HG02678 (cell line): ENCODE results near the gene SRM.
"Not testable (repeated sequence)": the region's sequence is repeated elsewhere in the genome, so short reads cannot be mapped to it uniquely, and the experiment has no call there.

Experiments used
- ATAC-seq: cut with Tn5 transposase; IDR thresholded peaks from one replicate; pipeline ENCODE4 v1.9.1; 2021; ENCODE audit warnings: mild to moderate bottlenecking, moderate library complexity; ENCODE audit not compliant: unreplicated experiment

The SRM gene

DNA sequence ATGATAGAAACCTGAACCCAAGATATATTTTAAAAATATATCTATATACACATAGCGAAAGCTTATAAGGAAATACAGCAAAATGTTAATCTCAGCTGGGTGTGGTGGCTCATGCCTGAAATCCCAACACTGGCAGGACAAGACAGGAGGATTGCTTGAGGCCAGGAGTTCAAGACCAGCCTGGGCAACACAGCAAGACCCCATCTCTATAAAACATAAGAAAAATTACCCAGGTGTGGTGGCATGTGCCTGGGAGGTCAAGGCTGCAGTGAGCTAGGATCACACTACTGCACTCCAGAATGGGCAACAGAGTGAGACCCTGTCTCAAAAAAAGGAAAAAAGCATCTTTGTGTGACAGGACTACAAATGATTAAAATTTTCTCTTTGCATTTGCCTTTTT, 6.0 kb upstream of the SRM start:
- ATAC-seq = no peak

DNA sequence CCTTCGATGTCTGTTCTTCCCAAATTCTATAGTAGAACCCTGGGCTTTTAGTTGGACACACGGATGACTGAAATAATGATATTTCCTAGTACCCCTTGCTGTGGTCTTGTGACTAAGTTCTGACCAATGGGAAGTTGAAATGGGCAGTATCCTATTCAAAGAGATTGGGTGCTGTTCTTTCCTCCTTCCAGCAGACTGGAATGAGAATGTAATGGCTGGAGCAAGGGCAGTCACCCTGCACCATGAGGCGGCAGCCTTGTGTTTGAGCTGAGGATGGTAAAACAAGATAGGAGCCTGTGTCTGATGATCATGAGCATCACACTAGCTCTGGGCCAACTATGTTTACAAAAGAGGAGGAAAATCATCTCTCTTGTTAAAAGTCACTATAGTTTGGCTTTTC, 5.1 kb upstream of the SRM start:
- ATAC-seq = no peak

DNA sequence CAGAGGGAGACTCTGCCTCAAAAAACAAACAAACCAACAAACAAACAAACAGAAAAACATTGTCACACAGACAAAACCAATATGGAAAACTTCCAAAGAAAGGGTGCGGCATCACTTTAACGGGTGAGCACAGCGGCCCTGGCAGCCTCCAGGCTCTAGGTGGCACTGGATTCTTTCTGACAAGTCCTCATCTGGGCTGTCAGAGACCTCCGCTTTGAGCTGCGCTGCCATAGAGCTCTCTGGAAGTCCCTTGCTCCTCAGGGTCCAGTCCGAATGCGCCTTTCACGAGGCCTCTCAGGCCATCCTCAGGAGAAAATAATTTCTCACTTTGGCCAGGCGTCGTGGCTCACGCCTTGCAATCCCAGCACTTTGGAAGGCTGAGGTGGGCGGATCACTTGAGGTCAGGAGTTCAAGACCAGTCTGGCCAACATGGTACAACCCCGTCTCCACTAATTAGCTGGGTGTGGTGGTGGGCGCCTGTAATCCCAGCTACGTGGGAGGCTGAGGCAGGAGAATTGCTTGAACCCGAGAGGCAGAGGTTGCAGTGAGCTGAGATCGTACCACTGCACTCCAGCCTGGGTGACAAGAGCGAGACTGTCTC, 4.2 kb upstream of the SRM start:
- ATAC-seq = not testable (repeated sequence)

DNA sequence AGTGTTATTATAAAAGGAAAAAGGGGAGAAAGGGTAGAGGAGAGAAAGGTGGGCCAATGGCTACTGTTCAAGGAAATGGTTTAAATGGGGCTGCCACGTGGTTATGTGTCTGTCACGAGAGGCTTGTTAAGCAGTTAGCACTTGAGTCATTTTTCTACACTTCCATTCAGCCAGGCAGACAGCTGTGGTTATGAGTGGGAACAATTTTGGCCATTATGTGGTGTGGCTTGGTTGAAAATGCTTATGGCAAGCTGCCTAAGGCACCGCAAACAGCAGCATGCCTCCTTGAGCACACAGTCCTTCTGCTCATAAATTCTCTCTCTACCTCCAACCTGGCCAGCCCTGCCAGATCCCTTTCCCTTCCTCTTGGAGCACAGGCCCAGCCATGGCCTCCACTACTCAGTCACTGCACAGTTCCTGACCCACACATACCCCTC, 3.2 kb upstream of the SRM start:
- no peak for ATAC-seq

DNA sequence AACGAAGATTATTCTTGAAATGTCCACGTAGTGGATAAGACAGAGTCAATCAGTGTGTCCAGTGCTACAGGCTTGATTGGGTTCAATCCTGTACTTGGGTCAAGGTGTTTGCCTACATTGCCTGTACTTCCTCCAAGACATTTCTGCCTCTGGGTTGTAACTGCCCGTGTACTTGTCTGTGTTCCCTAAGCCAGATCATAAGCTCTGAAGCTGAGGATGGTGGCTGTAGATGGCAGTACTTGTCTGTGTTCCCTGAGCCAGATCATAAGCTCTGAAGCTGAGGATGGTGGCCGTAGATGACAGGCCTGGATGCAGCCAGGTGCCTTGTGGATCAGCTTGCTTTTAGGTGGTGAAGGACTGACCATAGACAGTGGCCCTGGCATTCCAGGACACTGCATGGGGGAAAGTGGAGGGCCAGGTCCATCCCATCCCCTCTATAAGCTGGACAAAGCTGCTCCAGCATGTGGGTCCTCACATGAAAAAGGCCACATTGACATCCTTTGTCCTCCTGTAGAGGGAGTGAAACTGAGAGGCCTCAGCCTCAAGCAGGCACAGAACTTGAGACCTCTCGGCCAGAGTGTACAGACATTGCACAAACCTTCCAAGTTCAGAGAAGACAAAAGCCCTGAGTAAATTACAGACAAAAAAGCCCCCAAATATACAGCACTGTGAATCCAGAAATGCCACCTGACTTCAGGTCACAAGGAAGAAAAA, 2.0 kb upstream of the SRM start:
- ATAC-seq = no peak

DNA sequence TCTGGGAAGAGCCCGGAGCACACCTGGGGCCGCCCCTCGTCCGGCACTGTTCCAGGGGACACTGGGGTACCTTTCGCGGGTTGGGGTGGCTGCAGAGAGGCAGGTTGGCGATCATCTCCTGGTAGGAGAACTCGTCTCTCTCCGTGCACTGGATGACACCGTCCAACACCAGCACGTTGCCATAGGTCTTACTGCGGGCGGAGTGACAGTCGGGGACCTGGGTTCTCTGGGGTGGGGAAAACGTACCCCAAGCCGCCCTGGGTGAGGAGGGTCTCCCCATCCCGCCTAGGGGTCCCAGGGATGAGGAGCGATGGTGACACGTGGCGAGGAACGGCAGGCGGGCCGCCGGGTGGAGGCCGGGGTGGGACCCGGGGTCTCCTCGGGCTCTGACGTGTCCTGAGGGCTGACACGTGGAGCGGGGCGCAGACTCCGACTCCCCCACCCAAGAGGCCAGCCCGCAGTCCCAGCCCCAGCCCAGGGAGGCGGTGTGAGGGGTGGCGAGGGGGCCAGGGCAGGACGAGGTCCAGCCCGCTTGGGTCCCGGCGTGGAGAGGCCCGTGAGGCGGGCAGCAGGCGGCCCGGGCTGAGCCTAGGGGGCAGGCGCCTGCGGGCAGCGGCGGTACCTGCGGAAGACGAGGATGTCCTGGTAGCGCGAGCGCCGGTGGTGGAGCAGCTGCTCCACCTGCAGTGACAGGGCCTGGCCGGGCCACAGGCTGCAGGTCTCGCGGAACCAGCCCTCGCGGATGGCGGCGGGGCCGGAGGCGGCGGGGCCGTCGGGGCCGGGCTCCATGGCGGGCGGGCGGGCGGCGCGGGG, 457 bp downstream of the SRM start:
- ATAC-seq = peak; percentile 28

DNA sequence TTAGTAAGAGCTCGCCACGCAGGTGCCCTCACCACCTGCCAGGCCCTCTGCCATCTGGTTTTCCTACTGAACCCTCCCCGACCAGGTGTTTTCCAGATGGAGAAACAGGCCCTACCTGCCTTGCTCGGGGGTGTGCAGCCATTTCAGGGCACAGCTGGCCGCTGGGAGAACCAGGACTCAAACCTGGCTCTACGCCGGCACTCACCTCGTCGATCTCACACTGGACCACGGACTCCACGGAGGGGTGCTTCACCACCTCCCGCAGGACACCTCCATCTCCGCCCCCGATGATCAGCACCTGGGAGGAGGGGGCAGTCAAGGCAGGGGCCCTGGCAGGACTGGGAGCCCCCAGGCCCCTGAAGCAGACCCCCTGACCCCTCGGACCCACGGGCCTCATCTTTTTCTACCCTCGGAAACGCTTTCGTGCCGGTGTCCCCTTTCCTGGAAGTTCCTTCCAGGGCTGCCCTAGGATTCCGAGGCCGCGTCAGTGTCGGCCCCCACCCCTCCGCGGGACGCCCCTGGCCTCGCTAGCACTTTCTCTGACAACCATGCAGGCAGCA, 1.1 kb downstream of the SRM start:
- ATAC-seq = no peak

DNA sequence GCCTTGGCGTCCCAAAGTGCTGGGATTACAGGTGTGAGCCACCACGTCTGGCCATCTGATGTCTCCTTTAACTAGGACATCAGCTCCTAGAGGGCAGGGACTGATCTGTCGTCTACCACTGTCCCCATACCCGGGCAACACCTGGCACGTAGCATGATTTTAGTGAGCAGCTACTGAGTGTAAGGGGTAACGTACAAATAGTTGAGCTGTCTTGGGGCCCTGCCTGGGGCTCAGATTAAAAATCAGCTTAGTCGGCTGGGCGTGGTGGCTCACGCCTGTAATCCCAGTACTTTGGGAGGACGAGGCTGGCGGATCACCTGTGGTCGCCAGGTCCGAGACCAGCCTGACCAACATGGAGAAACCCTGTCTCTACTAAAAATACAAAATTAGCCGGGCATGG, 1.8 kb downstream of the SRM start:
- ATAC-seq = no peak

DNA sequence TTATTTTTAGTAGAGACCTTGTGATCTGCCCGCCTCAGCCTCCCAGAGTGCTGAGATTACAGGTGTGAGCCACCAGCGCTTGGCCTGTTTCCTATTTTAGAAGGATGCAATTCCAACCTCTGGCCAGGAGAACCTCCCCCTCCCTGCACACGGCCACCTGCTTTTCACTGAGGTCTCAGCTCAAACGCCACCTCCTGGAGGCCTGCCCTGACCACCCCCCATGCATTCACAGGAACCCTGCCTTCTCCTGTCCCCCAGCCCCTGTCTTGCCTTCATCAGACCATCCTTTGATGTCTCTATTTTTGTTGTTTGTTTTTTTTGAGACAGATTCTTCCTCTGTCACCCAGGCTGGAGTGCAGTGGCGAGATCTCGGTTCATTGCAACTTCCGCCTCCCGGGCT, 2.3 kb downstream of the SRM start:
- no peak for ATAC-seq

DNA sequence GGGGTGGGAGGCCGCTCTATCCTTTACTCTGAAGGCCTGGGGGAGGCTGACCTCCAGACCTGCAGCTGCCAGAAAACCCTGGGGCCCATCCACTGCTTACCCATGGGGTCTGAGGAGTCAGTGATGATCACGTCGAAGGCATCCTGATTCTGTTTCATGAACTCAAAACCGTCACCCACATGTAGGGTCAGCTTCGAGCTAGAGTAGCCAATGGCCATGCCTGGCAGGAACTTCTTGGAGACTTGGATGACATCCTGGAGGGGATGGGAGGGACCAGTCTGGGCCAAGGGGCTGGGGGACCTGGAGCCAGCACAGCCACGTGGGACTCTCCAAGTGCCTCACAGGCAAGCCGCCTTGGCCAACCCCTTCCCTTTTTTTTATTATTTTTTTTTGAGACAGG, 3.3 kb downstream of the SRM start:
- ATAC-seq = no peak

DNA sequence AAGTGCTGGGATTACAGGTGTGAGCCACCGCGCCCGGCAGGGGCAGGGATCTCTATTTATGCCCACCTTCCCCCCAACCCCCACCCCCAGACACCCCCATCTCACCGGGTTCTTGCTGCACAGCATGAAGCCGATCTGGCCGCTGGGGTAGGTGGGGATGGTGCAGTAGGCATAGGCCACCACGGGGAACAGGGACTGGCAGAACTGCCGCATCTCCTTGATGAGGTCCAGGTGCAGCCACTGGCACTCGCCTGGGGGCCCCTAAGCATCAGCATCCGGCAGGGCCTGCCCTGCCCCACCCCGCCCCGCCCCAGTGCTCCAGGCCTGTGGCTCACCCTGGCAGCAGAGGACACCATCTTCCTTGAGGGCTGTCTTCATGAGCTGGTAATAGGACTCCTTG, 4.1 kb downstream of the SRM start:
- no peak for ATAC-seq

DNA sequence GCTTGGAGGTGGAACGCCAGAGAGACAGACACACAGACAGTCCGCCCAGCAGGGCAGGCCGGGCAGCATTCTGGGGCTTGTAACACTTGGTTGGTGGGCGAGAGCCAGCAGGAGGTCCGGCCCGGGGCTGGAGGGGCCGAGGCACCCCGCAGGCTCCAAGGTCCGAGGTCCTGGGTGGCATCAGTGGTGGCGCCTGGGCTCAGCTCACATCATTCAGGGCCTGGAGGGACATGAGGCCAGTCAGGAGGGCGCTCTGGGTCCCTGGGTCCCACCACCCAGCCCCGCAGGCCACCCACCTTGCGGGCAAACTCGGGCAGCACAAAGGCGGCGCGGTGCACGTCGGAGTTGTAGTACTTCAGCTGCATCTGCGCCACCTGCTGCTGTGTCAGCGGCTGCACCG, 5.2 kb downstream of the SRM start:
- no peak for ATAC-seq

DNA sequence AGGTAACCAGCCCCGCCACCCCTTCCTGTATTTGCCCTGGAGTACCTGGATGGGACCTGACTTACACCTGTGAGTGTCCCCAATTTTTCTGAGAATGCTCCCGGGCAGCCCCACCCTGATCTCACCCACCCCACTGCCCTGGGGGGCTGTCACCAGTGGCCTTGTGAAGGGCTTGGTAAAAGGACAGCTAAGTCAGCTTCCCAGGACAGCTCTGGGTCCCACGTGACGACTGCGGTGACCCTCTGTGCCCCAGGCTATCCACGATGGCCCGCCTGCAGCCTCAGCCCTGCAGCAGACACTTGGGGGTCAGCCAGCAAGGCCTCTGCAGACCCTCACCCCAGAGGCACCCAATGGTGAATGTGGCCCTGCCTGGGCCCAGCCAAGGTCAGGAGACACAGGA, 5.6 kb downstream of the SRM start:
- no peak for ATAC-seq

DNA sequence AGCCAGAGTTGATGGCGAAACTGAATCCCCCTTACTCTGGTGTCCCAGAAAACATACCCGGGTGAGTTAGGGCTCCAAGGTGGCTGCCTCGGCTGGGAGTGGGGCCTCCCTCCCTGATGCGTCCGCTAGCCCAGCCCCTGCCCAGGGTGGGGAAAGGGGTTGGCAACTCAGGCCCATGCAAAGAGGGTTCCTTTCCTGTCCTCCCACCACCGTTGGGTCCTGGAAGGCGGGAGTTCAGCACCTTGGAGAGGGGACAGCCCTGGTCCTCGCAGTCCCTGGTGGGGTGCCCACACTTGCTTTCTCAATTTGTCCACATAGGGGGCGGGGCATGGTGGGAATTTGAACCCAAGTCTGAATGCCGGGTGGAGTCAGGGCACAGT, 6.1 kb downstream of the SRM start:
- no peak for ATAC-seq

DNA sequence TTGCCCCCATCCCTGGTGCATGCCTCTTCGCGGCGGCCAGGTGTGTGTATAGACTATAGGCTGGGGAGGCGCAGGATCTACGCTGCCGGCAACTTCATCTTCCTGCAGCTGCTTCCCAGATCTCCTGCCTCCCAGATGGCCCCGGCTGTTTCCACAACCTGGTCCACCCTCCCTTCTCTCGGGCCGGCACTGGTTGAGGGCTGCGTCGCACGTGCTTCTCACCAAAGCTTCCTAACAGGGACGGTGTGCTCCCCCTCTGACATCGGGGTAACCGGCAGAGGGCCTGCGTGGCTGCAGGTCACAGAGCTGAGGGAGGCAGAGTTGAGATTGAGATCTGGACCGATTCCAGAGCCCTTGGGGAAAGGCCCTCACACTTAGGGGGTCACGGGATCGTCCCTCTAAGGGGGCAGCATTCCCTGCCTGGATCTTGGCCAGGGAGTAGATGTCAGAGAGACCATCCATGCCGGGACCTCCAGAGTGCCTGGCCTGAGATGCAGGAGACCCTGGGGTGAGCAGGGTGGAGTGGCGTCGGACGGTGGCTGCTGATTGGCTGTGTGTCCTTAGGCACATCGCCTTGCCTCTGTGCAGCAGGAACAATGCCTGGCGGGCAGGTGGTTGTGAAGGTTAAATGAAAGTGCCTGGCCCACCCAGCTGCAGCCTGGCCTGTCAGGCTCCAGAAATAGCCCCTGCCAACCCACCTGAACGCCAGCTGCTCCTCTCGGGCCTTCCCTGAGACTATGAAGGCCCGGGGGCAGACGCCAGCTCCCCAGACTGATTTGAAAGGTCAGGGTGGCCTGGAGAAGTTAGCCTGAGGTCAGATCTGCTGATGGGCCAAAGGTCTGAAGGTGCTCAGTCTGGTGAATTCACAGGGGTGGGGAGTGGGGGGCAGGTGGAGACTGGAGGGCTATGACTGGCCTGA, 6.7 kb downstream of the SRM start:
- ATAC-seq = no peak

DNA sequence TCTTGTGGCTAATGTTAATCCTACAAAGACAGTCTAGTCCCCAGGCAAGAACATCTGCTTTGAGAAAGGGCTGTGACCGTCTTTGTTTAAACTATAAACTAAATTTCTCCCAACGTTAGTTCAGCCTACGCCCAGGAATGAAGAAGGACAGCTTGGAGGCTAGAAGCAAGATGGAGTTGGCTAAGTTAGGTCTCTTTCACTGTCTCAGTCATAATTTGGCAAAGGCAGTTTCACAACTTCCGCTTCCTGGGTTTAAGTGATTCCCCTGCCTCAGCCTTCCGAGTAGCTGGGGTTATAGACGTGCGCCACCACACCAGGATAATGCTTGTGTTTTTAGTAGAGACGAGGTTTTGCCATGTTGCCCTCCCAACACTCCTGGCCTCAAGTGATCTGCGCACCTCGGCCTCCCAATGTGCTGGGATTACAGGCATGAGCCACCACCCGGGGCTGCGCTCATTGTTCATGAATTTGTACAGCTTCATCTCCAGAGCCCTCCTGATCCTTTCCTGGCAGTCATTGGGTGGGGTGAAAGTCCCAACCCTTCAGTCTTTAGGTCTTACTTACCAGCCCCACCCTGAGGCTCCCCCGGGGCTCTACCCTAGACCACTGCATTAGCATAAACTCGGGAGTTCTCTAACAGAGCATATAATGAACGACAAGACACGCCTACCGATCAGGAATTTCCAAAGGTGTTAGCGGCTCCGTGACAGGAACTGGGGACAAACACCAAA, 7.9 kb downstream of the SRM start:
- no peak for ATAC-seq

DNA sequence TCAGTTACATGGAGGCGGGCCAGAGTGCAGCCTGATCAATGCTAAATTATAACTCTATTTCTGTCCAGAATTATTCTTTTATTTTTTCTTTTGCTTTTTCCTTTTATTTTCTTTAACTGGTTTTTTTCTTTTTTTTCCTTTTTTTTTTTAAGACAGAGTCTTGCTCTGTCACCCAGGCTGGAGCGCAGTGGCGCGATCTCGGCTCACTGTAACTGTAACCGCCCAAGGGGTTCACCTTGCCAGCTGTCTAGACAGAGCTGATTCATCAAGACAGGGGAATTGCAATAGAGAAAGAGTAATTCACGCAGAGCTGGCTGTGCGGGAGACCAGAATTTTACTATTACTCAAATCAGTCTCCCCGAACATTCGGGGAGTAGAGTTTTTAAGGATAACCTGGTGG, 8.7 kb downstream of the SRM start:
- ATAC-seq = not testable (repeated sequence)

DNA sequence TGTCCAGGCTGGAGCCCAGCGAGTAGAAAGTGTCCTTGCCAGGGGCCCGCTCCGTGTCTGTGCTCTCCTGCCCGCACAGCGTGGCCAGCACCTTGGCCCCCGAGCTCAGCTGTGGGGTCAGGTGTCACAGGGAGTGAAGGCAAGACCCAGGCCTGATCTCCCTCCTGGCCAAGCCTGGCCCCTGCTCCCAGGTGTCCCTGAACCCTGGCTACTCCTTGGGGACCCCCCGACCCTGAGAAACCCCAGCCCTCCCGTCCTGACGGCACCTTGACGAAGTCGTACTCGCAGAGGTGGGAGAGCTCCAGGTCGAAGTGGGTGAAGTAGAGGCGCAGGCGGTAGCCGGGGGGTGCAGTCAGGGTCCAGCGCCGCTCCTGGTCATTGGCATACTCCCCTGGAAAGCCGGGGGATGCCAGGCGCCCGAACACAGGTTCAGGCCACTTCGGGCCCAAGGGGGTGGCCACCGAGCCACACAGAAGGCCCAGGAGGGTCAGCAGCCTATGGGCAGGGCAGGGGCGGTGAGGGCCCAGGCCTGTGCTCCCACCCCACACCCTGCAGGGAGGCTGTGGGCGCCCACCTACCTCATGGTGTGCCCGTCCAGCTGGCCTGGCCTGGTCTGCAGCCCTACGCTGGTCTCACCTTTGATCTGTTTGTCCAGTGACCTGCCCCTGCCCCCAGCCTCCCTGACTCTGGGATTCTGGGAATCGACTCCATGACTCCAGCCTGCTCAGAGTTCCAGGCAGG, 13.0 kb downstream of the SRM start, which contains the start of gene MASP2:
TSS of gene MASP2 (minus strand) at position 615 of the 741 bp plus-strand sequence. CDS start at position 583, 32 bp downstream.
- ATAC-seq = no peak

DNA sequence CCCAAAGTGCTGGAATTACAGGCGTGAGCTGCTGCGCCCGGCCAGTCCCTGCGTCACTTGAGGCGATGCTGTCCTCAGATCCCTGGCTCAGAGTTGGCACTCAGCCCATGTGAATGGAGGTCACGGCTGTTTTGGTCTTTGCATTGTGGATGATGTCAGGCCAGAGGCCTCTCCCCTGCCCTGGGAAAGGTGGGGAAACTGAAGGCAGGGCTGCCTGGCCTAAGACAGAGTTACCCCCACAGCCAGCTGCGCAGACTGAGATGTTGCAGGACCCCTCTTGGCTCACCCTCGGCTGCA, 13.6 kb downstream of the SRM start:
- no peak for ATAC-seq
